T47D (cell line): ENCODE data around the gene CAPN1.
"Not testable (repeated sequence)": the region's sequence is repeated elsewhere in the genome, so short reads cannot be mapped to it uniquely, and the experiment has no call there.

Source experiments
- DNase-seq, 2 experiments: peaks; one replicate each; pipeline versions ENCODE4 v3.0.0 to v3.0.0-alpha.2; 2011 to 2012; ENCODE audit warnings: low read depth in 1 of 2, low spot score in 1 of 2
- JUND ChIP-seq: IDR thresholded peaks from 2 replicates; pipeline ENCODE4 v1.6.1; 2012; ENCODE audit warnings: low read depth
- in situ Hi-C: cut with HindIII; loops from 2 replicates; pipeline ENCODE4 v1.10.0; 2016; ENCODE audit warnings: low sequenced_read_pairs, low pct_unique_long_range_greater_than_20kb

Gene CAPN1

DNA sequence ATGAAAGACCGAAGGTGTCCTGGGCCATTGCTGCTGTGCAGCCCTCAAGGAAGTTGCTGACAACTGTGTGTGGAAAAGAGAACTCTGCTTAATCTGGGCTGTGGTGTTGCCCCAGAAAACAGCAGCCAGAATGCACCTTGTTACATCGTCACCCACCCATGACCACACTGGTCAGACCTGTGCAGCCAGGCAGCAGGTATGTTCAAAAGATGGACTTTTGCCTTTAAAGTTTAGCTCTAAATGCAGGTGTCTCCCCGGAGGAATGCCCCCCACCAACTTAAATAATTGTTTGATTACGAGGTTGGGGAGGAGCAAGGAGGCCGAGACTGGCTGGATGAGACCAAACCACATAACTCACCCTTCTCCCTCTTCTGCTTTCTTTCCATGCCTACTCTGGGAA, 64.8 kb downstream of the CAPN1 start:
- in situ Hi-C loops: no loop called here
- TF ChIP-seq JUND: no peak
- DNase-seq: no peak

DNA sequence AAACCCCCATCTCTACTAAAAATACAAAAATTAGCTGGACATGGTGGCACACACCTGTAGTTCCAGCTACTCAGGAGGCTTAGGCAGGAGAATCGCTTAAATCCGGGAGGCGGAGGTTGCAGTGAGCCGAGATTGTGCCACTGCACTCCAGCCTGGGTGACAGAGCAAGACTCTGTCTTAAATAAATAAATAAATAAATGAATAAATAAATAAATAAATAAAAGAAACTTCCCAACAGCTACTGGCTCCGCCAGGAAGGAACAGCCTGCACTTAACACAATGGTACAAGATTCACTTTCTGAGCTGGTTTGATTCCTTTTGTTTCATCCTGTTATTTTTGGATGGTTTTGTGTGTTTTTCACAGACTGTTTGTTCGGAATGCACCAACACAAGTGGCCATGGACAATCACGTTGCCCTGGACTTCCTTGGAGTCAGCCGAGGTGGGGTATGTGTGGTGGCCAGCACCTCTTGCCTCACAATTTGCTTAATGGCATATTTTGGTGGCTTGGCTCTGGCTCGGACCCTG, 66.5 kb downstream of the CAPN1 start:
- in situ Hi-C loops, DNase-seq: not testable (repeated sequence)

DNA sequence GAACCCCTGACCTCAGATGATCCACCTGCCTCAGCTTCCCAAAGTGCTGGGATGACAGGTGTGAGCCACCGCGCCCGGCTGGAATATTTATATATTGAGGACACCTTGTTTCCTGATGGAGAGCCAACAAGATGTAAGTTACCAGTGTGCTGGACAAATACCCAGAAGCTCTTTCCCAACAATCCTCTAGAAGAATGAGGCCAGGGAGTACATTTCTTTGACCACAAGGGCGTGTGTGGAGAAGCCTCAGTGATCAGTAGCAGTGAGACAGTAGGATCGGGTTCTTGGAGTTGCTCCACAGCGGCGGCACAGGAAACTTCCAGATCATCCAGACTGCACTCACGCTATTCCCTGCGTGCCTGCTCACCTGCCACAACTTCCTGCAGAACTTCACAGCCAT, 69.7 kb downstream of the CAPN1 start:
- peak in 1 of 2 experiments; percentile 80 for DNase-seq
- TF ChIP-seq JUND: no peak
- in situ Hi-C loops: no loop called here

DNA sequence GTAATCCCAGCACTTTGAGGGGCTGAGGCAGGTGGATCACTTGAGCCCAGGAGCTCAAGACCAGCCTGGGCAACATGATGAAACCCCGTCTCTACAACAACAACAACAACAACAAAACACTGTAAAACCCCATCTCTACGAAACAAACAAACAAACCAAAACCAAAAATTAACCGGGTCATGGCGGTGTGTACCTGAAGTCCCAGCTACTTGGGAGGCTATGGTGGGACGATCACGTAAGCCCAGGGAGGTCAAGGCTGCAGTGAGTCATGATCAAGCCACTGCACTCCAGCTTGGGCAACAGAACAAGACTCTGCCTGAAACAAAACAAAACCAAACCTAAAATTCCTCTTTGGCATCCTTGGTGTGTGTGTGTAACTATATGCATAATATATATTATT, 73.0 kb downstream of the CAPN1 start:
- no peak for DNase-seq
- no peak for TF ChIP-seq JUND
- in situ Hi-C loops: no loop called here

DNA sequence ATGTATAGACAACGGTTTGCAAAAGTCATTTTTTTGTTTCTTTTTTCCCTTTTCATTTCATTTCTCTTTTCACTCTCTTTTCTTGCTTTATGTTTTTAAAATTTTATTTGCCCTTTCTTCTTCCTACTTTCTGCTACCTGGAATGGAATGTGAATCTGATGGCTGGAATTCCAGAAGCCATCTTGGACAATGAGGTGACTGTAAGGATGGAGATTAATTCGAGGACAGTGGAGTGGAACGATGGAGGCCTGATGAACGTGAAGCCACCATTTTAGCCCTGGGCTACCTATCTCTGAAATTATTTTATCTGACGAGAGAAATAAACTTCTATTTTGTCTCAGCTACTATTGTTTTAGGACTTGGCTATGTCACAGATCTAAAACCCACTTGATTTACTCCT, 77.3 kb downstream of the CAPN1 start:
- TF ChIP-seq JUND: no peak
- no peak for DNase-seq
- in situ Hi-C loops: no loop called here

DNA sequence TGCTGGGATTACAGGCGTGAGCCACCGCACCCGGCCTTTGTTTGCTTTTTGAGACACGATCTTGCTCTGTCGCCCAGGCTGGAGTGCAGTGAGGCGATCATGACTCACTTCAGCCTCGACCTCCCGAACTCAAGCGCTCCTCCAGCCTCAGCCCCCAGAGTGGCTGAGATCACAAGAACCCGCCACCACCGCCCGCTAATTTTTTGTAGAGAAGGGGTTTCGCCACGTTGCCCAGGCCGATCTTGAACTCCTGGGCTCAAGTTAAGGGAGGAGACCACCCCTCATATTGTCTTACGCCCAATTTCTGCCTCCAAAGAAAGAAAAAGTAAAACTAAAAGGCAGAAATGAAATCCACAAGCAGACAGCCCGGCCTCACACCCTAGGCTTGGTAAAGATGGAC, 78.6 kb downstream of the CAPN1 start:
- in situ Hi-C loops: no loop called here
- no peak for TF ChIP-seq JUND
- DNase-seq: no peak

DNA sequence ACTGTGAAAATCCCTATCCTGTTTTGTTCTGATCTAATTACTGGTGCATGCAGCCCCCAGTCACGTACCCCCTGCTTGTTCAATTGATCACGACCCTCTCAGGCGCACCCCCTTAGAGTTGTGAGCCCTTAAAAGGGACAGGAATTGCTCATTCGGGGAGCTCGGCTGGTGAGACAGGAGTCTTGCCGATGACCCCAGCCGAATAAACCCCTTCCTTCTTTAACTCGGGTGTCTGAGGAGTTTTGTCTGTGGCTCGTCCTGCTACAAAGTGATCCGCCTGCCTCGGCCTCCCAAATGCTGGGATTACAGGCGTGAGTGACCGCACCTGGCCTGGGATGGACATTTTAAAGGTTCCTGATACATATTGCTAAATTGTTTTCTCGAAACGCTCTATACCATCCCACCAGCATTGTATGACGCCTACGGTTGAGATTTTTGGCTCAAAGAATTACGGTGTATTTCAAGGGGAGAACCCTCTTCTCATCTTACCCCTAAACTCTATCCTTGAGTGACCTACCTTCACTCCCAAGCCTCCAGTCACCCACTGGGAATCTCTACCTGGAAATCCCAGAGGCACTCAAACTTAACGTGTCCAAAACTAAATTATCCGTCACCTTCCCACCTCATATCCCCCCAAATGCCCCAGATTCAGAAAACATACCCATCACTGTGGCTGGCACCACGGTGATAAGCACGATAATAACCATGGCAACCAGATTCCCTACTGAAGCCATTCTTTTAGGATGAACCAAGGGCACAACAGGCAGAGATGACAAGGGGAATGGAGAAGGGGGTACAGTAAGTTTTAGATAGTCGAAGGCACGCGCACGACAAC, 79.2 kb downstream of the CAPN1 start:
- no peak for DNase-seq
- in situ Hi-C loops: no loop called here
- no peak for TF ChIP-seq JUND
